Lower leg skin (tissue), 3 donors: Measurements from ENCODE around the gene CZIB.

Experiments used
- POLR2A ChIP-seq, 2 donors: fragments of 450-650 bp; IDR thresholded peaks; one replicate each; pipeline ENCODE4 v1.6.1; 2016 to 2017; ENCODE audit warnings: antibody characterized with exemption in 2 of 2, mild to moderate bottlenecking in 1 of 2, moderate library complexity in 1 of 2
- TF ChIP-seq, protein P1 (sequence below), 3 donors: fragments of 450-650 bp; IDR thresholded peaks; one replicate each; pipeline ENCODE4 v1.5.1; 2016; ENCODE audit warnings: antibody characterized with exemption in 3 of 3, mild to moderate bottlenecking in 3 of 3, moderate library complexity in 2 of 3

- TF ChIP-seq, protein P1, sequence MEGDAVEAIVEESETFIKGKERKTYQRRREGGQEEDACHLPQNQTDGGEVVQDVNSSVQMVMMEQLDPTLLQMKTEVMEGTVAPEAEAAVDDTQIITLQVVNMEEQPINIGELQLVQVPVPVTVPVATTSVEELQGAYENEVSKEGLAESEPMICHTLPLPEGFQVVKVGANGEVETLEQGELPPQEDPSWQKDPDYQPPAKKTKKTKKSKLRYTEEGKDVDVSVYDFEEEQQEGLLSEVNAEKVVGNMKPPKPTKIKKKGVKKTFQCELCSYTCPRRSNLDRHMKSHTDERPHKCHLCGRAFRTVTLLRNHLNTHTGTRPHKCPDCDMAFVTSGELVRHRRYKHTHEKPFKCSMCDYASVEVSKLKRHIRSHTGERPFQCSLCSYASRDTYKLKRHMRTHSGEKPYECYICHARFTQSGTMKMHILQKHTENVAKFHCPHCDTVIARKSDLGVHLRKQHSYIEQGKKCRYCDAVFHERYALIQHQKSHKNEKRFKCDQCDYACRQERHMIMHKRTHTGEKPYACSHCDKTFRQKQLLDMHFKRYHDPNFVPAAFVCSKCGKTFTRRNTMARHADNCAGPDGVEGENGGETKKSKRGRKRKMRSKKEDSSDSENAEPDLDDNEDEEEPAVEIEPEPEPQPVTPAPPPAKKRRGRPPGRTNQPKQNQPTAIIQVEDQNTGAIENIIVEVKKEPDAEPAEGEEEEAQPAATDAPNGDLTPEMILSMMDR (IDR thresholded peaks at IDR 0.05): no peak
- no peak for TF ChIP-seq POLR2A (IDR thresholded peaks at IDR 0.05)
Measured at GRCh38 chr1:53218201-53218600, 2.2 kb downstream of the CZIB start.
